Coronary artery (tissue), 2 donors: Measurements from ENCODE around the gene SLC5A6.
"Not testable (repeated sequence)": the region's sequence is repeated elsewhere in the genome, so short reads cannot be mapped to it uniquely, and the experiment has no call there.

Source experiments
- DNase-seq: peaks from one replicate; pipeline ENCODE4 v3.0.0-alpha.2; 2017; ENCODE audit warnings: low spot score
- H3K27ac ChIP-seq, 2 donors: fragments of 200-600 bp; sonication (generic); one replicate each; pipeline ENCODE4 v1.5.1; 2016 to 2019
- H3K4me3 ChIP-seq: fragments of 200-600 bp; sonication (generic); 2 replicates; pipeline ENCODE4 v1.5.1; 2016; ENCODE audit warnings: mild to moderate bottlenecking, moderate library complexity
- CTCF ChIP-seq: fragments of 200-600 bp; sonication (generic); IDR thresholded peaks from one replicate; pipeline ENCODE4 v1.5.1; 2019; ENCODE audit warnings: antibody characterized with exemption

SLC5A6 gene

GRCh38 chr2:27198627-27199026 is 13.4 kb downstream of the SLC5A6 start:
- H3K27ac ChIP-seq = no peak overlapping the region
- TF ChIP-seq CTCF = no peak
- no peak for DNase-seq
- H3K4me3 ChIP-seq = no peak overlapping the region

GRCh38 chr2:27198068-27198467 is 14.0 kb downstream of the SLC5A6 start:
- H3K27ac ChIP-seq, DNase-seq: not testable (repeated sequence)

GRCh38 chr2:27195799-27196198 is 16.3 kb downstream of the SLC5A6 start:
- DNase-seq, H3K27ac ChIP-seq, H3K4me3 ChIP-seq: not testable (repeated sequence)

More at GRCh38 chr2:27198068-27198467, 14.0 kb downstream of the SLC5A6 start:
- H3K4me3 ChIP-seq = not testable (repeated sequence)

- no peak for TF ChIP-seq CTCF
- H3K4me3 ChIP-seq = no peak overlapping the region
- no peak overlapping the region for H3K27ac ChIP-seq
- DNase-seq = no peak
Observed at GRCh38 chr2:27194538-27195354, 17.3 kb downstream of the SLC5A6 start.

- peak; percentile 40 for TF ChIP-seq CTCF
- H3K4me3 ChIP-seq = no peak overlapping the region
- no peak overlapping the region for H3K27ac ChIP-seq
- DNase-seq = no peak
Observed at GRCh38 chr2:27191070-27191829, 20.8 kb downstream of the SLC5A6 start.

GRCh38 chr2:27189989-27190388 is 22.1 kb downstream of the SLC5A6 start:
- no peak overlapping the region for H3K4me3 ChIP-seq
- TF ChIP-seq CTCF = no peak
- H3K27ac ChIP-seq = no peak overlapping the region
- no peak for DNase-seq

- peak overlapping the region; percentile 61 to 90 for H3K27ac ChIP-seq
Observed at GRCh38 chr2:27186613-27187345, 25.3 kb downstream of the SLC5A6 start.

More at GRCh38 chr2:27186613-27187345, 25.3 kb downstream of the SLC5A6 start:
- H3K4me3 ChIP-seq = no peak overlapping the region
- no peak for TF ChIP-seq CTCF
- DNase-seq = no peak
